Tibial nerve (tissue), 4 donors: ENCODE results near the gene HS6ST3. TPM values are rescaled to one million over a fixed set of nuclear protein-coding genes. Genes with fewer than 3 reads are reported as not detected.

Experiments used
- DNase-seq, 2 donors: peaks; one replicate each; pipeline ENCODE4 v3.0.0-alpha.2; 2019; ENCODE audit warnings: low spot score in 2 of 2
- H3K27ac ChIP-seq, 4 donors: fragments of 200-600 bp; sonication (generic) in 3 of 4; one replicate each; pipeline ENCODE4 v1.5.1; 2017 to 2019; ENCODE audit warnings: mild to moderate bottlenecking in 1 of 4
- H3K27me3 ChIP-seq, 2 donors: fragments of 200-600 bp; sonication (generic) in 1 of 2; one replicate each; pipeline versions ENCODE4 v1.5.1 to v1.6.0; 2017 to 2019
- H3K36me3 ChIP-seq, 3 donors: fragments of 200-600 bp; sonication (generic); one replicate each; pipeline ENCODE4 v1.5.1; 2018 to 2019
- H3K4me1 ChIP-seq, 4 donors: fragments of 200-600 bp; sonication (generic) in 3 of 4; one replicate each; pipeline ENCODE4 v1.5.1; 2017 to 2019
- H3K4me3 ChIP-seq, 4 donors: fragments of 200-600 bp; sonication (generic) in 3 of 4; one replicate each; pipeline ENCODE4 v1.5.1; 2017 to 2019; ENCODE audit warnings: mild to moderate bottlenecking in 1 of 4, moderate library complexity in 1 of 4
- H3K9me3 ChIP-seq, 4 donors: fragments of 200-600 bp; sonication (generic) in 3 of 4; one replicate each; pipeline ENCODE4 v1.5.1; 2017 to 2019
- EP300 ChIP-seq, 2 donors: sonication (generic); formaldehyde crosslinking; IDR thresholded peaks; one replicate each; pipeline ENCODE4 v1.6.1; 2017; ENCODE audit warnings: antibody characterized with exemption in 2 of 2, mild to moderate bottlenecking in 1 of 2
- POLR2A ChIP-seq, 2 donors: fragments of 450-650 bp; IDR thresholded peaks; one replicate each; pipeline ENCODE4 v1.6.1; 2017; ENCODE audit warnings: antibody characterized with exemption in 2 of 2, mild to moderate bottlenecking in 2 of 2, moderate library complexity in 2 of 2
- WGBS, 2 donors: methylation state at CpG; one replicate each; pipeline ENCODE4 v1.1.5; 2018; 5-methylcytosine and 5-hydroxymethylcytosine counted together
- total RNA-seq, 4 donors: library from RNA; depleted of rRNA; stranded (reverse); fragments of >200 nt; gene quantifications; one replicate each; pipeline ENCODE4 v1.1.0, GENCODE V29; 2016
- TF ChIP-seq, protein P1 (sequence below), 5 experiments: fragments of 200-600 bp in 3 of 5; fragments of 450-650 bp in 2 of 5; sonication (generic) in 3 of 5; IDR thresholded peaks; one replicate each; pipeline ENCODE4 v1.5.1; 2016 to 2019; ENCODE audit warnings: antibody characterized with exemption in 5 of 5, mild to moderate bottlenecking in 3 of 5, moderate library complexity in 2 of 5

The HS6ST3 gene
- total RNA-seq, 4 donors from 2014 or later: 0.21 to 1.1 (median 0.79) TPM

DNA sequence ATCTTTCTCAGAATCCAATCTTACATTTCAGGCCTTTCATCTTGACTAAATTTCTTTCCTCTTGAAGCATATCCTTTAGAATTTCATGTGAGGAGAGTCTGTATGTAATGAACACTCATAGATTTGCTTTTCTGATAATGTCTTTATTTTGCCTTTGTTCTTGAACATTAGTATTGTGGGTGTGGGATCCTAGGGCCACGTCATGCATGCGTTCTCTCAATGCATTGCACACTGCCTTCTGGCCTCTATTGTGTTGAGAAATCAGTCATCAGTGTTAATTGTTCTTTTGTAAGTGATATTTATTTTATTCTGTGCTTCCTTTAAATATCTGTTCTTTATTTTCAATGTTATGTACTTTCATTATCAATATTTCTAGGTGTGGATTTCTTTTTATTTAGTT lies 539.4 kb downstream of the HS6ST3 start:
- no peaks in the 10 kb centered on the region for H3K9me3 ChIP-seq
- no peak overlapping the region for H3K27ac ChIP-seq
- H3K4me1 ChIP-seq: no peaks in the 10 kb centered on the region
- WGBS, 2 donors: 70% methylated on average over 2 of the region's 2 CpGs
- DNase-seq: no peak
- no peaks in the 10 kb centered on the region for H3K36me3 ChIP-seq
- H3K27me3 ChIP-seq: no peaks in the 10 kb centered on the region
- TF ChIP-seq POLR2A (IDR thresholded peaks at IDR 0.05) (no peak), EP300 (IDR thresholded peaks at IDR 0.05) (no peak)
- TF ChIP-seq, protein P1, sequence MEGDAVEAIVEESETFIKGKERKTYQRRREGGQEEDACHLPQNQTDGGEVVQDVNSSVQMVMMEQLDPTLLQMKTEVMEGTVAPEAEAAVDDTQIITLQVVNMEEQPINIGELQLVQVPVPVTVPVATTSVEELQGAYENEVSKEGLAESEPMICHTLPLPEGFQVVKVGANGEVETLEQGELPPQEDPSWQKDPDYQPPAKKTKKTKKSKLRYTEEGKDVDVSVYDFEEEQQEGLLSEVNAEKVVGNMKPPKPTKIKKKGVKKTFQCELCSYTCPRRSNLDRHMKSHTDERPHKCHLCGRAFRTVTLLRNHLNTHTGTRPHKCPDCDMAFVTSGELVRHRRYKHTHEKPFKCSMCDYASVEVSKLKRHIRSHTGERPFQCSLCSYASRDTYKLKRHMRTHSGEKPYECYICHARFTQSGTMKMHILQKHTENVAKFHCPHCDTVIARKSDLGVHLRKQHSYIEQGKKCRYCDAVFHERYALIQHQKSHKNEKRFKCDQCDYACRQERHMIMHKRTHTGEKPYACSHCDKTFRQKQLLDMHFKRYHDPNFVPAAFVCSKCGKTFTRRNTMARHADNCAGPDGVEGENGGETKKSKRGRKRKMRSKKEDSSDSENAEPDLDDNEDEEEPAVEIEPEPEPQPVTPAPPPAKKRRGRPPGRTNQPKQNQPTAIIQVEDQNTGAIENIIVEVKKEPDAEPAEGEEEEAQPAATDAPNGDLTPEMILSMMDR (IDR thresholded peaks at IDR 0.05): no peak
- H3K4me3 ChIP-seq: no peak overlapping the region

DNA sequence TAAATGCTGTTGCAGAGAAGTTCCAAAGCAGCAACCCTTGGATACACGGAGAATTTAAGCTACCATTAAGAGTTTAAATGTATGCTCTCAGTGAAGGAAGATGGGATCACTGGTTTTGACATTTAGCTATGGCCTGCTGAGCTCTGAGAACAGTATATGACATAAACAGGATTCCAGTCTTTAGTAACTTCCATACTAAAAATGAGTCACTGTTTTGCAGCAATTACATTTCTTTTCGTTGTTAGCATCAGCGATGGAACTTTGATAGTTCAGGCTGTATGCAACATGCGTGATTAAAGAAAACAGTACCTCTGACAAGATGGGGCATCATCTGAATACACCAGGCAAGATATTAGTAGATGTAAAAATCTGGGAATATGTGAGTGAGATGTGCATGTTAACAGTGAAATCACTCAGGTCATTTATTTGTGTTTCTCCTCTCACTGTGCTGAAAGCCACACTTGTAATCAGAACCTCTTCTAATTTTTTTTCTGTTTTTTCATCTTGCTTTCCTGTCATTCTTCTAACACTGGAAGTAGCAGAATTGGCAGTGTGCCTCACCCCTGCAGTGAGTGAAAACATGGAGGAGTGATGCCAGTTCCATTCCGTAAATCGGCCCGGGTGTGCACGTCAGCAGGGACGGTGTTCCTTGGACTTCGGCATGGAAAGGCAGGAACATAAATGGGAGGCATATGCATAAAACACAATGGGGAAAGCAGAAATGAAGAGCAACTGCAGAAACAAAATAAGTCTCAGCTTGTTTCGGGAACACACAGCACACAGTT lies 542.8 kb downstream of the HS6ST3 start:
- H3K4me1 ChIP-seq: no peaks in the 10 kb centered on the region
- DNase-seq: no peak
- H3K36me3 ChIP-seq: no peaks in the 10 kb centered on the region
- H3K27ac ChIP-seq: no peak overlapping the region
- no peaks in the 10 kb centered on the region for H3K9me3 ChIP-seq
- H3K27me3 ChIP-seq: no peaks in the 10 kb centered on the region
- H3K4me3 ChIP-seq: no peak overlapping the region
- WGBS, 2 donors: 73 to 90% methylated on average over 11 of the region's 11 CpGs
- TF ChIP-seq EP300 (IDR thresholded peaks at IDR 0.05) (no peak), POLR2A (IDR thresholded peaks at IDR 0.05) (no peak)
- TF ChIP-seq, protein P1 (IDR thresholded peaks at IDR 0.05): no peak

DNA sequence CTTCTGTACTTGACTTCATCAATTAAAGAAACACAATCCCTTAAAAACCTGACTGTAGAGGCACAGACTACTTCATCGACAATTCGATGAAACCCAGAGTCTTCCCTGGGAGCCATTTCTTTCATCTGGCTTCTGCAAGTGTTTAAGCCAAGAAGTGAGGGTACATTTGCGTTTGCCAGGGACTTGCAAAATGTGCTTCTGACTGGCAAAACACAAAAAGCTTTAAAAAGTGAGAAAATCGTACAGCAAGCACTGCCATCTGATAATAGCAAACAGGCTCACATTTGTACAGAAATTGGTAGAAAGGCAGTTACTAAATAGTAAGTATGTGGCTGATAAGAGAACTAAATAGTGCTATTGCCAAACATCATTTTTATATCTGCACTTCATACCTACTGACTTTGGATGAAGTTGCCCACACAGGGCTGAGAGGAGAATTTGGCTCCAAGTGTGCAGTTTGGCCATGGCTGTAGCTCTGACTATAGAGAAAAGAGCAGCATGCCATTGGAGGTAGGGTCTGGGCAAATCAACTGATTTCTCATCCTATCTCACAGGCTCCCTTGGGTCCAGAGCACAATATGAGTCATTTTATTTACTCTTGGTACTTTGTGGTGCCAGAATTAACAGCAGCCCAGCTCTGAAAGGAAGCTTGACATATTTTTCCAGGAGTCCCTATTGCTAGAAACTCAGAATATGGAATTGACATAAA lies 546.2 kb downstream of the HS6ST3 start:
- H3K4me1 ChIP-seq: no peaks in the 10 kb centered on the region
- no peaks in the 10 kb centered on the region for H3K27me3 ChIP-seq
- no peak for DNase-seq
- WGBS, 2 donors: 82 to 87% methylated on average over 4 of the region's 4 CpGs
- H3K4me3 ChIP-seq: no peak overlapping the region
- TF ChIP-seq EP300 (IDR thresholded peaks at IDR 0.05): no peak
- H3K27ac ChIP-seq: no peak overlapping the region
- H3K36me3 ChIP-seq: no peaks in the 10 kb centered on the region
- H3K9me3 ChIP-seq: no peaks in the 10 kb centered on the region

DNA sequence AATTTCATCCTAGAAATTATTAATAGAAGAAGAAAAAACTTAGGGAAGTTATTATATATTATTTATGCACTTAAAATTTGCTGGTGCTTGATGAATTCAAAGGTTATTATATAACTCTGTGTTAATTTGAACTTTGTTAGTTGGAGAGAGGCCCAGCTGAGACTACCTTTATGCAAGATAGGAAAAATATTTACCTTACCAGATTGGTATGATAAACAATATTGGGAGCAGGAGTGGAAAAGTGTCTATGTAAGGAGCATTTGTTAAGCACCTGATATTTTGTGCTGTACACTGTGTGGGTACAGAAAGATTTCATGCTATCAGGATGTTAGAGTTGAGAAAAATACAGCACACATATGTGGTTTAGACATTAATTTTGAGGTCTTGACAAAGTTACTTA lies 547.1 kb downstream of the HS6ST3 start:
- Histone ChIP-seq H3K9me3 (peaks cover 0 to 4% (median 0%) of the 10 kb centered on the region in 4 donors), H3K36me3 (no peaks in the 10 kb centered on the region), H3K4me1 (no peaks in the 10 kb centered on the region), H3K27me3 (no peaks in the 10 kb centered on the region), H3K27ac (no peak overlapping the region), H3K4me3 (no peak overlapping the region)
- TF ChIP-seq POLR2A (IDR thresholded peaks at IDR 0.05) (no peak), EP300 (IDR thresholded peaks at IDR 0.05) (no peak)
- TF ChIP-seq, protein P1 (IDR thresholded peaks at IDR 0.05): no peak
- no peak for DNase-seq

DNA sequence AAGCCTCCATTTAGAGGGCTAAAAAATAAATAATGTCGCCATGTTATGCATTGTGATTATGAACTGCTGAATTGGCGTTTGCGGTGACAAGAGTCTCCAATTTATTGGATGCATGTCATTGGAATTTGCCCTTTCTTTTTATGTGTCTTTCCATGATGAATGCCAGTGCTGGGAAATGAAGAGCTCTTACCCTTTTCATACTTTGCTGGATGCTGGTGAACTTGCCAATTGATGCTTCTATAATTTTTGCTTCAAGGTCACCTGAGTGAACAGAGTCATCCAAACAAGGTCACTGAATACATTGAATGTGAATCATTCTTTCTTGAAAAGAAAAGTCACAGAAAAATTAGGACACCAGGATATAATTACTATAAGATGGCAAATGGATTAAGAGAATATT lies 556.2 kb downstream of the HS6ST3 start:
- Histone ChIP-seq H3K4me1 (no peaks in the 10 kb centered on the region), H3K27ac (no peak overlapping the region), H3K4me3 (no peak overlapping the region), H3K9me3 (peaks cover 0 to 23% (median 2%) of the 10 kb centered on the region in 4 donors), H3K27me3 (no peaks in the 10 kb centered on the region), H3K36me3 (no peaks in the 10 kb centered on the region)
- TF ChIP-seq, protein P1 (IDR thresholded peaks at IDR 0.05): no peak
- TF ChIP-seq POLR2A (IDR thresholded peaks at IDR 0.05) (no peak), EP300 (IDR thresholded peaks at IDR 0.05) (no peak)
- 65 to 66% methylated on average over 3 of the region's 3 CpGs for WGBS, 2 donors
- DNase-seq: no peak
